AML-193 (cell line): ENCODE measurements around the gene SLC4A4.

Experiments
- DNase-seq, 2 experiments: peaks; one replicate each; lab custom pipeline; 2025; lab: John Stamatoyannopoulos, UW

The SLC4A4 gene

GRCh38 chr4:71411981-71412380 is 73.2 kb downstream of the SLC4A4 start:
- no peak for DNase-seq

GRCh38 chr4:71415491-71415890 is 76.7 kb downstream of the SLC4A4 start:
- DNase-seq, result no peak

DNA sequence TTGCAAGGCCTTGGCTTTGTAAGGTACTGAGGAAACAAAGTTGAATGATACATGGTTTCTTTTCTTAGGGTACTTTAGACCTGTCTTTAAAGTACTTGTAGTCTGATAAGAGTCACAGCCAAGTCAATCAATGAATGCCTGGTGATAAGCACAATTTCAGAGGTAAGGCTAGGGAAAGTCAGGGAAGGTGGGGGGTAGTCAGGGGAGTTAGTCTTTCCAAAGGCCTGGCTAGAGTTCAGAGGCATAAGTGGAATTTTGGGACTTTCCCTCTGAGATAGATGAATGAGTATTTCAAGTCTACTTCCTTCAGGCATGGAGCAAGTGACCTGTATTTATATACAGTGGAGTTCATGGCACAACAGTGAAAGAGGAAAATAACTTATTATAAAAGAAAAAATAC is 78.3 kb downstream of the SLC4A4 start:
- DNase-seq, result no peak

DNA sequence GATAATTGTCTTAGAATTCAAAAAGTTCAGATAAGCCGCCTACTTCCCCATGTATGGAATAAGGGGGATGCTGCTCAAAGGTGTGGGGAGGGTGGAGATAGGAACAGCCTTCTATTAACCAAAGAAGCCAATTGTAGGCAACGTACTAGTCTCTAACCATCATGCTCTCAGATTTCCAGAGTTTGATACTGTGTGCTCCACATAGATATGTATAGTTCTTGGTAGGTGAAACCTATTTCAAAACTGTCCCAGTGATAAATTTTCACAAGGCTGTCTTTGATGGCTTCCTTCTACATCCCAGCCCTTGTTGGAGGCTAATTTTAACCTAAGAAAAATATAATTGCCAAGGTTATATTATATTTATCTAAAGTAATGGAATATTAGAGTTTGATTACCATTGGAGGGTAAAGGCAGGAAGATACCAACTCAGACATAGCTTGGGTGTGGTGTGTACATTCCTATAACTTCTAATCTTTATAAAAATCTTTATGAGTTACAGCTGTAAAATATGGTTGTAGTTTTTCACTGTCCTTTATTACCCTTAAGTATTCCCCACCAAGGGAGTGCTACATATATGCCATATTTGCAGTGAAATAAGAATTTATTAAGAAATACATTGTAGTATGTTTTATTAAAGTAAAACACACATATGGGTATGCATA is 87.7 kb downstream of the SLC4A4 start:
- DNase-seq, result no peak

DNA sequence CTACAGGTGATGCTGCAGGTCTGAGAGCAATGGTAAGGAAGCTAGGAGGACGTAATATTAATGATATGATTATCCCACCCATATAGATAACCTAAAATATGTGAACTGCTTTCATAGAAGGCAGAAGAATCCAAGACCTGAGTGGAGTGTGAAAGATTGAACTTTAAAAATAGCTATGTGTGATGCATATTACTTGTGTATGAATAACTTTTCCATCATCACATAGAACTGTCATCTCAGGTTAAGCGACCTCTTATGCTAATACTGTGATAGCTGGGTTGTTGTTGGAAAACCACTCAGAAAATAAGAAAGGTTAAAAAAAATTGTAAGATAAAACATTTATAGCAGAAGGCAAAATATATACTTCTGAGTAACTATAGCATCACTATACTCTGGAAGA is 90.3 kb downstream of the SLC4A4 start:
- no peak for DNase-seq

DNA sequence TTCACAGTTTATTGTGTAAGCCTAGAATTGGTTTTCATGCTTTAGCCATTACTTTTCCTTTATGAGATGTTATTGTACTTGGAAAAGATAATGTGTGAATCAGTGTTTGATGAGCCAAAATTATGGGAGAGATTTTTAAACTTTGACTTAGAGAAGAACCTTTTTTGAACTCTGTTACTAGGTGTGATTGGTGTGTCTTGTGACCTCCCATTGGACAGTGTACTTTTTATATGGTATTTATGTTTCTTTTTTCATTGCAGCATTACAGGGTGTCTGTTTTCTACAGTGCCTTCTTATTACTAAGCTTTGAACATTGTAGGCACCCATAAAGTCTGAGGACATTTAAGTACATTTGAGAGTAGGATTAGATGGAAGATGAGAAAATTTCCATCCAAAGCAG is 91.1 kb downstream of the SLC4A4 start:
- DNase-seq, result no peak

- DNase-seq, result no peak
These were observed 91.8 kb downstream of the SLC4A4 start for GRCh38 chr4:71430609-71431008.

GRCh38 chr4:71440612-71441011 is 101.8 kb downstream of the SLC4A4 start:
- DNase-seq, result no peak

DNA sequence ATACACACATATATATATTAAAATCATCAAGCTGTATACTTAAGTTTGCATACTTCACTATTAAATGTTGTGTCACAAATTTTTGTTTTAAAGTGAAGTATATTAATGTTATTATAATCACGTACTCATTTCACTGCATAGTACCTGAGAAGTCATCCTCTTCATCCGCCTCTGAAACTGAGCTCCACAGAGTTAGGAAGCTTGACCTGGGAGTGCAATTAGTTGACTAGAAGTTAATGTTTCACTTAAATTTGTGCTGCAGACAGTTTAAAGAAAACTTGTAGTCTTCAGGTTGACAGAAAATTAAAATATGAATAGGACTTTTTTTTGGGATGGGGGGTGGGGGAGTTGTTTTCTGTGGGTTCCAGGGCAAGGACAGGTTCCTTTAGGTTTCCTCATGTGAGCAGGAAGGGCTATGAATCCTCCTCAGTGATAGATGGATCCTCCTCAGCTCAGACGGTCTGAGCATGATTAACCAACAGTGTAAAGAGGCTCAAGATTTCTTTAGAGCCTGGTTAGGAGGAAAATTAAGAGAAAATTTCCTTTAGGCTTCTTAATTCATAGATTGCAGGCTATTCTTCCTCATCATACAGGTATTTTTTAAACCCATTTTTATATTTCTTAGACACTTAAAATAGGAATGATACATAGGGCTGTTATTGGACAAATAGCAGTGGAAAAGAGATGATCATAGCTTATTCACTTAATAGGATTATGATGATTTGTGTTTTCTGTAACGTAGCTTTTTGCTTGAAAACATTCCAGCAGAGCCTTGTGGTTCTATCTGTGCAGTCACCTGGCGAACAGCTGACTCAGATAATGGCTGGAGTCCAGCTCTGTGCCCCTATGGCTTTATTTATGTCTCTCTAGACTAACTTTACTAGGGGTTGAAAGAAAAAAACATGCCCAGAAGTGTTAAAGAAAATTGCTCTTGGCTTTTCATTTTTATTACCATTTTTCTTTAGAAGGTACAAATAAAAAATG is 102.7 kb downstream of the SLC4A4 start:
- DNase-seq, result no peak

DNA sequence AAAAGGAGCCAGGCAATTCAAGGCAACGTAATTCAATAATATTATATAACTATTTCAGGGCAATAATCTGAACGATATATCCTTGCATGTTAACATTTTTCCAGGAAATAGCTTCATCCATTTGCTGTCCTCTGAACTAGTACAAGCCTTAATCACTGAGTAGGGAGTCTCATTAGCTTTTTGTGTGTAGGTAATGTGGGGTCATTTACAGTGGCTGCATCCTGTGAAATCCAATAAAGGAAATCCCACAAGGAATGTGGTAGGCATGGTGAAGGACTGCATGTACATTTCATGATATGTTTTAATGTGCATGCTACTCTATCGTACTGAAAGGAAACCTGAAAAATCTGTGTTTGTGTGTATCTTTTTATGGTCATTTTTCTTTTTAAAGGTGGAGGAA is 103.5 kb downstream of the SLC4A4 start:
- DNase-seq, result no peak

- DNase-seq, result no peak
These were observed 105.6 kb downstream of the SLC4A4 start for GRCh38 chr4:71444395-71444794.

- no peak for DNase-seq
These were observed 107.0 kb downstream of the SLC4A4 start for GRCh38 chr4:71445811-71446210.

DNA sequence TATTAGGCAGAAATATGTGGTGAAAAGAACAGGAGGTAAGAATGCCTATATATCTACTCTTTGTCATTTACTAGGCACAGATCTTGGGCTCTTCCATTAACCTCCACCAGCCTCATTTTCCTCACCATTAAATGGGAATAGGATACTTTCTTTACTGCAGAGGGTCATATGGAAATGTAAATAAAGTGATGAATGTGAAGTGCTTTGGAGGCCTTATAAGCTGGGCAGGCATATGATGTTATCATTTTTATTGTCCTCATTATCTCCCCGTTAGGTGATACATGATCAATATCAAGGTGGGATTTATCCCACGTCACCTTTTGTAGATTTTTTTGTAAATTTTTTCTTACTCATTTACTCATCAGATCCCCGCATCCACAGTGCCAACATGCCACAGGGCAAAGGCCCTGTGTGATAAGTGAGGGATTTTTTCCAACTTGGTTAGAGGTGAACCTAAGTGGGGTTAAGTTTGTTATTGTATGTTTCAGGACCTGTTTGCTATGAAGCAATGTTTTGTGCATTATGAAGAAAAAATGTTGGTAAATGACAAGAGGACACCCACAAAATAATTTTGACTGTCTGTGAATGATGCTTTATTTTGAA is 107.8 kb downstream of the SLC4A4 start:
- no peak for DNase-seq

DNA sequence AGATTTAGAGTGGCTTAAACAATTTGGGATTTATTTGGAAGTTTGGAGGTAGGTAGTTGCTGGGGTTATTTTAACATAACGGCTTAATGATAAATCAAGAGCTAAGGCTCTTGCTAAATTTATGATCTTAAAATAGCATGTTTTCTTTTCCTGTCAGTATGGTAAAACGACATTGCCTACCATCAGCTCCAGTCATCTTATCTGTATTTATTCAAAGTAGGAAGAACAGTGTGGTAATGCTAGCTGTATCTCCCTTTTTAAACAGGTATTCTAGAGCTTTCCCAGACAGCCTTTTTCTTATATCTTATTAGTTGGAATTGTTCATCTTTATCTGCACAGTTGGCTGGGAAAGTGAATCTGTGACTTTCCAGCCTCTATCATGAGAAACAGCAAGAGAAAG is 110.2 kb downstream of the SLC4A4 start:
- no peak for DNase-seq

DNA sequence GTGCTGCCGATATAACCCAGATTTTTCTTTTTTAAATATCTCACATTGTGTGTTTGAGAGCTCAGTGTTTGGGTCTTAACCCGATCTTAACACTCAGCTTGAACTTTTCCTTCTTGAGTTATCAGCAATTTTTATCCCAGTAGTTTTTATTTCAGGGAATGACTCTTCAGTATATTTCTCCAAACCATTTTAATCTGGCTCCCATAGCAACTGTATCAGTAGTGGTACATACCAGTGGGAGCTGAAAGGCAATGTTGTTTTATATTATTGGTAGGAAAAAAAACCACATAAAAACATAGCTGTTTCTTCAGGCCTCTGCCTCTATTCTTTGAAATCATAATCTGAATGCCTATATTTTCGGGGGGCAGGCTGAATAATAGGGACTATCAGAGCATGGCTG is 111.1 kb downstream of the SLC4A4 start:
- DNase-seq, result no peak

DNA sequence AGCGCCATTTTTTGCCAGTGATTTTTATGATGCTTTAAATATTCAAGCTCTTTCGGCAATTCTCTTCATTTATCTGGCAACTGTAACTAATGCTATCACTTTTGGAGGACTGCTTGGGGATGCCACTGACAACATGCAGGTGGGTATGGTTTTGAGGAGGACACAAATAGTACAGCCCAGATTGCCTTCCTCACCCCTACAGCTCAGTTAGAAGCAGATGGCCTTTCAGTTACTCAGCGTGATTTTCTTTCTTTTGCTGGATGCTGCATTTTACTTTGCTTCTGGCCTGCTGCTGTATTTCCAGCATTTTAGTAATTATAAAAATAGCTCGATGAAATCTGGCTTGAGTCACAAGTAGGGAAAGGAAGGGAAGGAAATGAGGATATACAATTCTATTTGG is 114.7 kb downstream of the SLC4A4 start:
- DNase-seq, result no peak

GRCh38 chr4:71456841-71457240 is 118.0 kb downstream of the SLC4A4 start:
- DNase-seq, result no peak

- DNase-seq, result no peak
These were observed 121.6 kb downstream of the SLC4A4 start for GRCh38 chr4:71460371-71460770.

DNA sequence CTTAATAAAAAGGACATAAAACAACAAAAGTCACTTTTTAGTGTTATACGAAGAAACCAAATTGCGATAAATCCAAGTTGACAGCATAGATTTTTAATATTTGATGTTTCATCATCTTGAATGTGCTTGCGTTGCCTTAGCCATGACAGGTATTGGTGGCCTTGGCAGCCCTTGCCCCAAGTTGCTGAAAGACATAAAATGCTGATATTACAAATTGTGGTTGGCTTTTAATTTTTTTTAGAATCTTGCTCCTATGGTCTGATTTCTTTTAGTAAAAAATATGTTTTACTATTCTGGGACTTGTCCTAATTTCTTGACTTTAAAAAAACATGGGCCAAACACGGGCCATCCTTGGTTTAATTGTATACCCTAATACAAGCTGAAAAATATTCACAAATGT is 122.6 kb downstream of the SLC4A4 start:
- no peak for DNase-seq

GRCh38 chr4:71466775-71467174 is 128.0 kb downstream of the SLC4A4 start:
- no peak for DNase-seq

GRCh38 chr4:71468116-71468710 is 129.4 kb downstream of the SLC4A4 start:
- DNase-seq, result no peak

DNA sequence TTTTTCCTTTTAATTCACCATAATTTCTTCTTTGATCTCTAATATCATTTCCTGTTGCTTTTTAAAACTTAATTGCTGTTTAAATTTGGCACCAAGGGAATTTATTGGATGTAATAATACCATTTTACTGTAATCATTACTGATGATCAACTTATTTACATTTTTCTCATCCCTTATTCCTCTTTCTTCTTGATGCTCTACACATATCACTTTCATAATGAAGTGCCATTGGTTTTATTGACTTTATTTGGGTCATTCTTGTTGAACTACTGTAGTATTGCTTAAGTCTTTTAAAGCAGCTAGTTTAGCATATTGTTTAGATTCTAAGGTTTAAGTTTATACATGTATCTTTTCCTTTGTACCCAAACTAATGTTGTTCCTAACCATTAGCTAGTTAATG is 130.7 kb downstream of the SLC4A4 start:
- no peak for DNase-seq

GRCh38 chr4:71470524-71470923 is 131.7 kb downstream of the SLC4A4 start:
- DNase-seq, result no peak
